ENCODE results near the gene RGS14.
"Not testable (repeated sequence)": the region's sequence is repeated elsewhere in the genome, so short reads cannot be mapped to it uniquely, and the experiment has no call there.

The RGS14 gene

GRCh38 chr5:177327539-177328522 is 29.9 kb upstream of the RGS14 start:
- DNase-seq (ENCODE audit: low read depth in 2 of 2) = no peak

GRCh38 chr5:177328545-177329231 is 29.0 kb upstream of the RGS14 start:
- DNase-seq (ENCODE audit: low read depth in 2 of 2) = no peak

GRCh38 chr5:177329883-177330282 is 27.8 kb upstream of the RGS14 start:
- no peak for DNase-seq (ENCODE audit: low read depth in 2 of 2)

GRCh38 chr5:177330991-177331842 is 26.5 kb upstream of the RGS14 start:
- no peak for DNase-seq (ENCODE audit: low read depth in 2 of 2)

- no peak for DNase-seq (ENCODE audit: low read depth in 2 of 2)
Observed at GRCh38 chr5:177332031-177332895, 25.5 kb upstream of the RGS14 start.

- DNase-seq (ENCODE audit: low read depth in 2 of 2) = no peak
Observed at GRCh38 chr5:177332896-177333260, 24.8 kb upstream of the RGS14 start.

GRCh38 chr5:177333420-177334154 is 24.1 kb upstream of the RGS14 start:
- DNase-seq (ENCODE audit: low read depth in 2 of 2) = no peak

- no peak for DNase-seq (ENCODE audit: low read depth in 2 of 2)
Observed at GRCh38 chr5:177334155-177334551, 23.6 kb upstream of the RGS14 start.

GRCh38 chr5:177334781-177335700 is 22.7 kb upstream of the RGS14 start:
- DNase-seq (ENCODE audit: low read depth in 2 of 2) = no peak

- DNase-seq (ENCODE audit: low read depth in 2 of 2) = no peak
Observed at GRCh38 chr5:177335701-177336065, 22.0 kb upstream of the RGS14 start.

- DNase-seq (ENCODE audit: low read depth in 2 of 2) = no peak
Observed at GRCh38 chr5:177336112-177336511, 21.6 kb upstream of the RGS14 start.

- DNase-seq (ENCODE audit: low read depth in 2 of 2) = no peak
Observed at GRCh38 chr5:177336603-177337494, 20.9 kb upstream of the RGS14 start.

- no peak for DNase-seq (ENCODE audit: low read depth in 2 of 2)
Observed at GRCh38 chr5:177338251-177339106, 19.2 kb upstream of the RGS14 start.

- no peak for DNase-seq (ENCODE audit: low read depth in 2 of 2)
Observed at GRCh38 chr5:177339107-177339638, 18.6 kb upstream of the RGS14 start.

GRCh38 chr5:177343000-177343399 is 14.7 kb upstream of the RGS14 start:
- DNase-seq (ENCODE audit: low read depth in 2 of 2) = not testable (repeated sequence)

GRCh38 chr5:177343777-177344176 is 13.9 kb upstream of the RGS14 start:
- no peak for DNase-seq (ENCODE audit: low read depth in 2 of 2)

GRCh38 chr5:177344891-177345290 is 12.8 kb upstream of the RGS14 start:
- DNase-seq (ENCODE audit: low read depth in 2 of 2) = no peak

Measured in activated CD8-positive, alpha-beta memory T cell treated with anti-CD3 and anti-CD28 coated beads for 4 hours (primary cell).